HL-60 (cell line): ENCODE data around the gene SKAP2.

Experiments
- POLR2AphosphoS5 ChIP-seq: IDR thresholded peaks from 2 replicates; pipeline ENCODE4 v1.6.1; 2012; ENCODE audit warnings: low read depth
- TF ChIP-seq, protein P1 (sequence below): IDR thresholded peaks from one replicate; pipeline ENCODE4 v1.5.1; 2011; ENCODE audit warnings: low read length, control low read depth, inconsistent platforms; ENCODE audit not compliant: insufficient read depth

DNA sequence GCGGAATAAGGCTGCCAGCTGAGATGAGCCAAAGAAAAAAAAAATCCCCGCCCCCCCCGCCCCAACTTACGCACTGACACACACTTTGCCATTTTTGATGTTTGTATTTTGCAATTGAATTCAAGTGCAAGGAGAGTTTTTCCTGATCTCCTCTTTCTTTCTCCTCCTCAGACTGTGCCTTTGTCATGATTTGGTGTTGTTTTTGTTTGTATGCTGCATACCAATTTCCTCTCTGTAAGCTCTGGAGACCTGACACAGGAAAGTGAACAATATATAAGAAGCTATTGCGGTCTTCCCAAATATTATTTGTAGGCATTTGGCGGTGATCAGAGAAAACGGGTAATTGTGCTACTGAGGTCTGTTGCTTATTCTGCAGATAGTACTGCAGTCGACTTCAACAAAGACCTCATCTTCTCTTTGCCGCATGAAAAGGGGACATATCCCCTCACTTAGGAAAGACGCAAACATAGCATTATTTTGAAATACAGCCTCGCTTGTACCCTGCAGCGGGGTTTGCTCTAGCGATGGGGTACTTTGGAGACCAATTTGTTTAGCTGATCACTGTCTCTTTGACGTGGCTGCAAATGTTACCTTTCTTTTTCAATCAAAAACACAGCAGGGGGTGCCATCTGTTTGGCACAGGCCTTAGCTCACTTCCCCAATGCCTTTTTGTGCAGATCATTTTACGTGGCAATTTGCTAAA is 206.6 kb downstream of the SKAP2 start:
- TF ChIP-seq, protein P1, sequence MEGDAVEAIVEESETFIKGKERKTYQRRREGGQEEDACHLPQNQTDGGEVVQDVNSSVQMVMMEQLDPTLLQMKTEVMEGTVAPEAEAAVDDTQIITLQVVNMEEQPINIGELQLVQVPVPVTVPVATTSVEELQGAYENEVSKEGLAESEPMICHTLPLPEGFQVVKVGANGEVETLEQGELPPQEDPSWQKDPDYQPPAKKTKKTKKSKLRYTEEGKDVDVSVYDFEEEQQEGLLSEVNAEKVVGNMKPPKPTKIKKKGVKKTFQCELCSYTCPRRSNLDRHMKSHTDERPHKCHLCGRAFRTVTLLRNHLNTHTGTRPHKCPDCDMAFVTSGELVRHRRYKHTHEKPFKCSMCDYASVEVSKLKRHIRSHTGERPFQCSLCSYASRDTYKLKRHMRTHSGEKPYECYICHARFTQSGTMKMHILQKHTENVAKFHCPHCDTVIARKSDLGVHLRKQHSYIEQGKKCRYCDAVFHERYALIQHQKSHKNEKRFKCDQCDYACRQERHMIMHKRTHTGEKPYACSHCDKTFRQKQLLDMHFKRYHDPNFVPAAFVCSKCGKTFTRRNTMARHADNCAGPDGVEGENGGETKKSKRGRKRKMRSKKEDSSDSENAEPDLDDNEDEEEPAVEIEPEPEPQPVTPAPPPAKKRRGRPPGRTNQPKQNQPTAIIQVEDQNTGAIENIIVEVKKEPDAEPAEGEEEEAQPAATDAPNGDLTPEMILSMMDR = no peak
- no peak for TF ChIP-seq POLR2AphosphoS5
